ENCODE measurements around the gene CCZ1B.
"Not testable (repeated sequence)": the region's sequence is repeated elsewhere in the genome, so short reads cannot be mapped to it uniquely, and the experiment has no call there.

The CCZ1B gene

DNA sequence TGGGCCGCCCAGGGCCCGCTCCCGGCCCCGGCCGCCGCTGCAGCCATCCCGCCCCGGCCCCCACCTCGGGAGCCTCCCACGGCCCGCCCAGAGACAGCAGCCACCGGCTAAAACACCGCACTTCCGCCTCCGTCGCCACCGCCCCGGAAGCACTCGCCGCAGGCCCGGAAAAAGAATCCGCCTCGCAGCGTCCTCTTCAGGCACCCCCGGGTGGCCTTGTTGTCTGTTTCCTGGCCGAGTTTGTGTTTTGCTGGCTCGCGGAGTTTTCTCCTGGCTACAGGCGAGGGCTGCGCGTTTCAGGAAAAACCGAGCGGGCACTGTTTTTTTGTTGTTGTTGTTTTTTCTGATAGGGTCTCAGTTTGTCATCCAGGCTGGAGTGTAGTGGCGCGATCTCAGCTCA, at the start of gene CCZ1B:
Gene CCZ1B, minus strand, starts transcription at position 125 of the 400 bp plus-strand sequence. Its CDS starts 78 bp downstream, at position 47.
- DNase-seq (ENCODE audit: low spot score): peak; percentile 84

DNA sequence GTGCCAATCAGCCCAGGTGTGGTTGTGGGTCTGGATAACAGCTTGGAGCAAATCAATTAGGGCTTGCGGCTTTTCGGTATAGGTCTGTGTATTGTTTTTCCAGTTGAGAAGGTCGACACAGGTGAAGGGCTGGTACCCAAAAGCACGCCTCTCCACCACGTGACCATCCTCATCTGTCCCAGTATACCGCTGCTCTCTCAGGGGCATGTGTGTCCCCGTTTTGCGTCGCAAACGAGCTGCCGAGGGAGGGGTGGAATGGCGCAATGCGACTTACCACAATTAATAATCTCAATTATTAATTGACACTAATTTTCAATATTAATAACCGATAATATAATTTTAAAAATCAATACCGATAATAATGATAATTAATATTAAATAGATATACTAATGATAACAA, 48.9 kb upstream of the CCZ1B start:
- not testable (repeated sequence) for DNase-seq (ENCODE audit: low spot score)

DNA sequence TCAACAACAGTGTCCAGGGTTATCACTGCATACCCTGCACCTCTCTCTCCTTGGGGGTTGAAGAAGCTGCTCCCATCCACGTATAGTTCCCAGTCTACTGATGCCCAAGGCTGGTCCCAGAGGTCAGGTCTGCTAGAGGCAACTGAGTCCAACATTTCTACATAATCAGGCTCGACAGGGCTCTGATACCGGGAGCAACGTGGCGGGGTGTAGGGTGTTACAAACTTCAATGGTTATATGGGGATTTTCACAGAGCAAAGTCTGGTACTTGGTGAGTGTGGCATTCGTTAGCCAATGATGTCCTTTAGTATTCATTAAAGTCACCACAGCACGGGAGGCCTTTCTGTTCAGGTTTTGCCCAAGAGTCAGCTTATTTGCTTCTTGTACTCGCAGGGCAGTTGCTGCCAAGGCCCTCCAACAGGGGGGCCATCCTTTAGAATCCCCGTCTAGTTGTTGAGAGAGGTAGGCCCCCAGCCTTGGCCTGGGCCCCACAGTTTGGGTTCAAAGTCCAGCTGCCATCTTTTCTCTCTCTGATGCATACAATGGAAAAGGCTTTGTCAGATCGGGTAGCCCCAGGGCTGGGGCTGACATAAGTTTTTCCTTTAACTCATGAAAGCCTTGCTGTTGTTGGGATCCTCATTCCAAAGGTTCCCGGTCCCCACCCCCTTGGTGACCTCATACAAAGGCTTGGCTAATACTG, 46.3 kb upstream of the CCZ1B start:
- DNase-seq (ENCODE audit: low spot score): not testable (repeated sequence)

DNA sequence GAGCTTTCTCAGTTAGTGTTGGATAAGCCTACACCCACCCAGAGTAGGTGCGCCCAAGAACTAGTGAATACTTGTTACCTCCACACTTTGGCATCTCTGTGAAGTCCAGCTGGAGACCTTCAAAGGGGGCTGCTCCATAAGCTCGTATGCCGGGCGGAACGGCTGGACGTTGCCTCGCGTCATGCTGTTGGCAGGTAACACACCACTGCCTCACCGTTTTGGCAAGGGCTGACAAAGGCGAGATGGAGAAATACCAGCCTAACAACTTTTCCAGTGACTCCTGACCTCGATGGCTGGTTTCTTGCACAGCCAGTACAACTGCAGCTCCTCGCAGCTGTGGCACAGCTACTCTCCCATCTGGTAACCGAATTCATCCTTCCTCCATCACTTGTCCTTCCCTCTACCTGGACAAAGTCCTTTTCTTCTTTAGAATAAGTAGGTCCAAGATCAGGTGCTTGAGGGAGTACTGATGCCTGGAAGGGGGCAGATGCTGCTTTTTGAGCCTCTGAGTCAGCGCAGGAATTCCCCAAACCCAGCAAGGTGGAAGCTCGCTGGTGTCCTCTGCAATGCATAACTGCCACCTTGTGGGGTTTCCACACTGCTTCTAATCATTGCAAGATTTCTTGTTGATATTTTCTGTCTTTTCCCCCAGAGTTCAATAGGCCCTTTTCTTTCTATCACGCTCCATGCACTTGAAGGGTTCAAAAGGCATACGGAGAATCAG, 45.5 kb upstream of the CCZ1B start:
- DNase-seq (ENCODE audit: low spot score): not testable (repeated sequence)

DNA sequence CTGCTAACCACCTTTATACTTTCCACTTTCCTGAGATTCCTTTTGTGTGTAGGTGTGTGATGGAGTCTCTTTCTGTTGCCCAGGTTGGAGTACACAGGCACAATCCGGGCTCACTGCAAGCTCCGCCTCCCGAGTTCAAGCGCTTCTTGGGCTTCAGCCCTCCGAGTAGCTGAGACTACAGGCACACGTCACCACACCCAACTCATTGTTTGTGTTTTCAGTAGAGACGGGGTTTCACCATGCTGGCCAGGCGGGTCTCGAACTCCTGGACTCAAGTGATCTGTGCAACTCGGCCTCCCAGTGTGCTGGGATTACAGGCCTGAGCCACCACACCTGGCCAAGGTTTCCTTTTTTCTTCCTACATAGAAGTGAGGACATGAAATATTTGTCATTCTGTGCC, 38.7 kb upstream of the CCZ1B start:
- not testable (repeated sequence) for DNase-seq (ENCODE audit: low spot score)

DNA sequence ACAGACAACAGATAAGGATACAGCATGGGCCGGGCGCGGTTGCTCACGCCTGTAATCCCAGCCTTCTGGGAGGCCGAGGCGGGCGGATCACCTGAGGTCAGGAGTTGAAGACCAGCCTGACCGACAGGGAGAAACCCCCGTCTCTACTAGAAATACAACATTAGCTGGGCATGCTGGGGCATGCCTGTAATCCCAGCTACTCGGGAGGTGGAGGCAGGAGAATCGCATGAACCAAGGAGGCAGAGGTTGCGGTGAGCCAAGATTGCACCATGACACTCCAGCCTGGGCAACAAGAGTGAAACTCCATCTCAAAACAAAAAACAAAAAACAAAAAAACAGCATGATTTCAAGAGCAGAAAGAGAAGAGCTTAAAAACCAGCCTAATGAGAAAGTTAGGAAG, 38.1 kb upstream of the CCZ1B start:
- not testable (repeated sequence) for DNase-seq (ENCODE audit: low spot score)

DNA sequence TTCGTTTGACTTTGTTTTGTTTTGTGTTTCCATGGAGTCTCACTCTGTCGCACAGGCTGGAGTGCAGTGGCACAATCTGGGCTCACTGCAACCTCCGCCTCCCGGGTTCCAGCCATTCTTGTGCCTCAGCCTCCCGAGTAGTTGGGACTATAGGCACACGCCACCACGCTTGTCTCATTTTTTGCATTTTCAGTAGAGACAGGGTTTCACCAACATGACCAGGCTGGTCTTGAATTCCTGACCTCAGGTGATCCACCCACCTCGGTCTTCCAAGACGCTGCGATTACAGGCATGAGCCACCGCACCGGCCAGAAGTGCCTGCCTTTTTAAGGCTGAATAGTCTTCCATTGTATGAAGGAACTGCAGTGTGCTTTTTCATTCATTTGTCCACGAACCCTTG, 36.8 kb upstream of the CCZ1B start:
- not testable (repeated sequence) for DNase-seq (ENCODE audit: low spot score)

DNA sequence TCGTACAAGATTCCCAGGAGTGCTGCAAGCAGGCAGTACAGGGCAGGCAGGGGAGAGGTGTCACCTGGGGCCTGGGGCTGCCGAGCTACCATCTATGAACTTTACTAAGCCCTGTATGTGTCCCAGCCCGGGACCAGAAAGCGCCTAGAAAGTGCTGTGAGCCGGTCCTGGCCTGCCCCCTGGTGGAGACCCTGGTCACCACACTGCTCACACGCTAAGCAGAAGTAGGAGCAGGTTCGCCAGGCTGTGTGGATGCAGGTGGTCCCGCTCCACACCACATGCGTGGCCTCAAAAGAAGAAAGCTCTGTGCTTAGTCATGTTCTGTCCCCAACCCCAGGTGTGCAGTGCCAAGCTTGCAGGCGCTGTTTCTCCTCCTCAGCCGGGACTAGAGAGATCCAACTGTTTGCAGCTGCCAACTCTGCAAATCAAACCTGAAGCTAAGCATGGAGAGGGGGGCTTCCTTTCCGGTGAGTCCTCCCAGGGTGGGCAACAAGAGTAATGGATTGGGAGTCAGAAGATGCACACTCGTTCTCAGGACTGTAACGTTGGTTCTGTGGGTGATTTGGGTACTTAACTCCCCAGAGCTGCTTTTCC, 31.7 kb upstream of the CCZ1B start:
- peak; percentile 33 for DNase-seq (ENCODE audit: low spot score)

DNA sequence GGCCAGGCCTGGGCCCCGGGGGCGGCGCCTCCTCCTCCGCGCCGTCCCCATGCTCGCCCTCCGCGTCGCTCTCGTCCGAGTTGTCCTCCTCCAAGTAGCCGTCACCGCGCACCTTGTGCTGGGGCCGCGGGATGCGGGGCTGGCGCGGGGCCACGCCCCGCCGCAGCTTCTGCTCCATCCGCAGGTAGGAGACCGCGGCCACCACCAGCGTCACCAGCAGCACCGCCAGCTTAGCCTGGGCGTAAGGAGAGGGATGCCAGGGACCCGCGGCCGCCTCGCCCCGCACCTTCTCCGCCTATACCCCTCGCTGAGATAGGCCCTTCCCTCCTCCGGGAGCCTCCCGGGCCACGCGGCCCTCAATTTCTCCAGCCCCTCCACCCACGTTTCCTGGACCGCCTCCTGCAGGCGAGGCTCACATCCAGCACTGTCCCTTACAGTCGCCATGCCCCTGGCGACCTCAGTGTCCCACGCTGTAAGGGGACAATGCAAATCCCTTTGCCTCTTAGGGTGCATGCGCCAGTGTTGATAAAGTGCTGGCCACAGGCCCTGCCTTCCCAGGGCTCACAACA, 29.6 kb upstream of the CCZ1B start:
- not testable (repeated sequence) for DNase-seq (ENCODE audit: low spot score)

DNA sequence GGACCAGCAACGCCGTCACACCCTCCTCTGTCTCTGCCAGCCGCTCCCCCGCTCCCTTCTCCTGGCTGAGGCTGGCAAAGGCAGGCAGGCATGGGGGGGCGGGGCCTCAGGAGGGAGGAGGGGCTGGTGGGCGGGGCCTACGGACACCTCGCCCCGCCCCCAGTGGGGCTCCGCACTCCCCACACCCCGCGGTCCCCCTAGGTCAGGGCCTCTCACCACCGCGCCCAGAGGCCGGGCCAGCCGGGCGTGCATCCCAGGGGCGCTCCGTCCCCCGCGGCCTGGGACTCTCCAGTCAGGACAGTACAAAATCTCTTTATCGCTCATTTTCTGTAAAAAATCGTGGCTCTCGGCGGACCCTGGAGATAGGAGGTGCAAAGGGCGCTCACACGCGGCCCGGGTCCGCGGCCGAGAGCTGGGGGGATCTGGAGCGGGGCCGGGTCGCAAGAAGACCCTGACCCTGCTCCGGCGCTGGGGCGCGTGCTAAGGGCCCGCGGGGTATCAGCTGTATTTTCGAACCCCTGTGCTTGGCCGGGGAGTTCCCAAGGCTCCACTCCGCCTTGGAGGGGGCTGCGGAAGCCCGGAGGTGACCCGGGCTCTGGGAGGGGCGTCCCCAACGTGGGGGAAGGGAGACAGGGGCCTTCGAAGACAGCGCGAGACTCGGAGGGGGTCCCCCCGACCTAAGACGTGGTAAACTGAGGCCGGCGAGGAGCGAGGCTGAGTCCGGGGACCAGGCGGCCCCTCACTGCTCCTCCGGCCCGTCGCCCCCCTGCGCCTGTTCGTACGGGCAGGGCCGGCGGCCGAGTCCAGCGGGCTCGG, 28.9 kb upstream of the CCZ1B start:
- DNase-seq (ENCODE audit: low spot score): not testable (repeated sequence)

DNA sequence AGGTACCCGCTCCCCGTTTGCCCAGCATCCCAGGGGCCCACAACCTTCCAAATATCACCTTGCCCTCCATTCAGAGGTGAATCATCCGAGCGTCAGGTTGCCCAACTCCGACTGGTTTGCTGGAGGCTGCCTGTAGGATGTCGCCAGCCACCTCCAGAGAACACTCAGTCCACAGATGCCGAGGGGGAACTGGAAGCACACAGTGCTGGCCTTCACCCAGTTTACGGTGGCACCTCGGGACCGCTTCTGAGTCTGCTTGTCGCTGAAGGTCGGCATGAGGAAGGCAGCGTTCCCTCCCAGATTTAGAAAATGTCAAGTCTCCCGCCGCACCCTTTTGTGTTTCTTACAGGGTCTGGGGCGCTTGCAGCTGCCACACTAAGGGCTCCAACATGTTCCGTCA, 27.6 kb upstream of the CCZ1B start:
- DNase-seq (ENCODE audit: low spot score): not testable (repeated sequence)

DNA sequence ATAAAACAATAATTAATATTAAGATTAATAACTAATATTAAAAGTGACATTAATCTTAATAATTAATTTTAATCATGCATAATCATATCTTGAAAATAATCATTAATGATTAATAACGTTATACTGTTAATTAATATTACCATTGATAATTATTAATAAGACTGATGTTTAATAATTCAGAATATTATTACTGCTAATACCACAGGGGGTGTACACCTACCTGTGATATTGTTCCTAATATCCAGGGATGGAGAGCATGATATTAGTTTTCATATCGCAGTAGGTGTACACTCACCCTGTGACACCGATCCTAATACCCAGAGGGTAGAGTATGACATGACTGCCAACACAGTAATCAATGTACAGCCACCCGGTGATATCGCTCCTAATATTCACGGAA, 23.1 kb upstream of the CCZ1B start:
- not testable (repeated sequence) for DNase-seq (ENCODE audit: low spot score)

DNA sequence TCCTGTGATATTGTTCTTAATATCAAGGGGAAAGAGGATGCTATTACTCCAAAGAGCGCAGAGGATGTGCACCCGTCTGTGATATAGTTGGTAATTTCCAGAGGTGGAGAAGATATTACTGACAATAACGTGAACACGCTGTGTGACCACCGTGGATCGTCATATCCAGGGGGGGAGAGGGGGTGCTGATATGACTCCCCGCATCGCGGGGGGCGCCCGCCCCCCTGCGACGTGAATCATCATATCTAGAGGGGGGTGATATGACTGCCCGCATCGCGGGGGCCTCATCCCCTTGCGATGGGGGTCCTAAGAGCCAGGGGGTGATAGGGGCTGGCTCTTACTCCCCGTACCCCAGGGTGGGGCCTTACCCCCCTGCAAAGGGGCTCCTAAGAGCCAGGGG, 21.7 kb upstream of the CCZ1B start:
- not testable (repeated sequence) for DNase-seq (ENCODE audit: low spot score)

DNA sequence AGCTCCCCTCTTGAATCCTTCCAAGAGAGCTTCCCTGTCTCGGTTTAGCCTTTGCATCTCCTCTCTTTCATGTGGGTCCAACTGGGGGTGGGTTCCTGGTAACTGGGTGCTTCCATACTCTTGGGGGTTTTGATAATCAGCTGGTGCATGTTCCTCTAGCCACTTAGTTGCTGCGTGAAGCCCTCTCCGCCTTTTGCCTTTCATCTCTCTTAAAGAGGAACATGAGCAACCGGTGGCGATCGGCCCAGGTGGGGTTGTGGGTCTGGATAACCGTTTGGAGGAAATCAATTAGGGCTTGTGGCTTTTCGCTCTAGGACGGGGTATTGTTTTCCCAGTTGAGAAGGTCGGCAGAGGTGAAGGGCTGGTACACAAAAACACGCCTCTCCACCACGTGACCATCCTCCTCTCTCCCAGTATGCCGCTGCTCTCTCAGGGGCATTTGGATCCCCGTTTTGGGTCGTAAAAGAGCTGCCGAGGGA, 19.9 kb upstream of the CCZ1B start:
- not testable (repeated sequence) for DNase-seq (ENCODE audit: low spot score)

DNA sequence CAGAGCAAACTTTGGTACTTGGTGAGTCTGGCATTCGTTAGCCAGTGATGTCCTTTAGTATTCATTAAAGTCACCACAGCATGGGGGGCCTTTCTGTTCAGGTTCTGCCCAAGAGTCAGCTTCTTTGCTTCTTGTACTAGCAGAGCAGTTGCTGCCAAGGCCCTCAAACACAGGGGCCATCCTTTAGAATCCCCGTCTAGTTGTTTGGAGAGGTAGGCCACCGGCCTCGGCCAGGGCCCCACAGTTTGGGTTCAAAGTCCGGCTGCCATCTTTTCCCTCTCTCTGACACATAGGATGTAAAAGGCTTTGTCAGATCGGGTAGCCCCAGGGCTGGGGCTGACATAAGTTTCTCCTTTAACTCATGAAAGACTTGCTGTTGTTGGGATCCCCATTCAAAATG, 17.6 kb upstream of the CCZ1B start:
- not testable (repeated sequence) for DNase-seq (ENCODE audit: low spot score)

DNA sequence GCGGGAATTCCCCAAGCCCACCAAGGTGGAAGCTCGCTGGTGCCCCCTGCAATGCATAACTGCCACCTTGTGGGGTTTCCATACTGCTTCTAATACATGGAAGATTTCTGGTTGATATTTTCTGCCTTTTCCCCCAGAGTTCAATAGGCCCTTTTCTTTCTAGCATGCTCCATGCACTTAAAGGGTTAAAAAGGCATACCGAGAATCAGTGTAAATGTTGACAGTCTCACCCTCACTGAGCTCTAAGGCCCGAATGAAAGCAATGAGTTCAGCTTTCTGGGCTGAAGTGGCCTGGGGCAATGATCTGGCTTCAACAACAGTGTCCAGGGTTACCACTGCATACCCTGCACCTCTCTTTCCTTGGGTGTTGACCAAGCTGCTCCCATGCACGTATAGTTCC, 17.0 kb upstream of the CCZ1B start:
- DNase-seq (ENCODE audit: low spot score): not testable (repeated sequence)

DNA sequence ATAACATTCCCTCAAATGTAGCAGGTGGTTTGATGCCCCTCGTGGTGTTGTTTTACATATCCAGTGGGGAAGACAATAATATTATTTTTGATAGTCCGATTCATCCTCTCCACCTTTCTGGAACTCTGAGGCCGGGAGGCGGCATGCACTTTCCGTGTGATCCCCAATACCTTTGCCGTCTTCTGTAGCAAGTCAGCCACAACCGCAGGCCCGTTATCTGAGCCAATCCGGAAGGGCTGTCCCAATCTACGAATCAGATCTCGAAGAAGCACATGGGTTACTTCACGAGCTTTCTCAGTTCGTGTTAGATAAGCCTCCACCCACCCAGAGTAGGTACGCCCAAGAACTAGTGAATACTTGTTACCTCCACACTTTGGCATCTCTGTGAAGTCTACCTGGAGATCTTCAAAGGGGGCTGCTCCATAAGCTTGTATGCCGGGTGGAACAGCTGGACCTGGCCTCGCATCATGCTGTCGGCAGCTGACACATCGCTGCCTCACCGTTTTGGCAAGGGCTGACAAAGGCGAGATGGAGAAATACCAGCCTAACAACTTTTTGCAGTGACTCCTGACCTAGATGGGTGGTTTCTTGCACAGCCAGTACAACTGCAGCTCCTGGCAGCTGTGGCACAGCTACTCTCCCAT, 16.3 kb upstream of the CCZ1B start:
- peak; percentile 57 for DNase-seq (ENCODE audit: low spot score)

DNA sequence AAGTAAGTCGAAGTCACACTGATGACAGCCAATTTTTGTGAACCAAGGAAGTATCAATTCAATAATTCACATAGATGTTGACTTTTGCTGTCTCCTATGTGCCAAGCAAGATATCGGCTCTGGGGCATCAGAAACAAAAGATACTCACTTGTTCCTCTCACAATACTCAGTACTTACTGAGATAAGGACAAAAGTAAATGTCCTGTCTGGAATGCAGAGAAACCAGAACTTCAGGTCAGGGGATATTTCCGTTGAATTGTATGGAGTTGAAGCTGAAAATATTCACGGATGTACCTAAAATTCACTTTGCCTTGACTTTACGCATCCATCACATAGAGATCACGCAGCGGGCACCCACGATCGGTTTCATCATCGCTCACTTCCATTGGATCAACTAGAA, 11.0 kb upstream of the CCZ1B start:
- DNase-seq (ENCODE audit: low spot score): not testable (repeated sequence)

DNA sequence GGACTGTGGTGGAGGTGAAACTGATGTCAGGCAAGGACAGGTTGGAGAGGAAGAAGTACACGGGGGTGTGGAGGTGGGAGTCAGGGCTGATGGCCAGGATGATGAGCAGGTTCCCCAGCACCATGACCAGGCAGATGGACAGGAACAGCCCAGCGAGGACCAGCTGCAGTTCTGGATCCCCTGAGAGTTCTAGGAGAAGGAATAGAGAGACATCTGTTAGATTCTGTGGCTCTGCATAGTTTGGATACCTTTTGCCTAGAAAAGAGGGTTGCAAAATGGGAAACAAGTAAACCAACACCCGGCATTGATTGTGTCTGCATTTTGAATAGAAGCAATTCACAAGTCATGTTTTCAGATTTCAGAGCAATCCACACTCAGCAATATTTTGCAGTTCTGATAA, 9.4 kb upstream of the CCZ1B start:
- not testable (repeated sequence) for DNase-seq (ENCODE audit: low spot score)

DNA sequence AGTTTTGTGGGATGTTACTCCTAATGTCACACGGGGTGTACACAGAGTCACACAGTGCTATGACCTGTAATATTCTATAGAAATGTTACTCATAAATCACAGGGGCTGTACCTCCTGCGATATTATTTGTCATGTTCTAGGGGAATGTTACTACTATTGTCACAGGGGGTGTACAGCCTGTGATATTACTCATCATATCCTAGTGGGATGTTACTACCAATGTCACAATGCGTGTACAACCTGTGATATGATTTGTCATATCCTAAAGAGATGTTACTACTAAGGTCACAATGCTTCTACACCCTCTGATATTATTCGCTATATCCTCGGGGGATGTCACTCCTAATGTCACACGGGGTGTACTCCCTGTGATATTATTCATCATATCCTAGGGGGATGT, 7.6 kb upstream of the CCZ1B start:
- no peak for DNase-seq (ENCODE audit: low spot score)

DNA sequence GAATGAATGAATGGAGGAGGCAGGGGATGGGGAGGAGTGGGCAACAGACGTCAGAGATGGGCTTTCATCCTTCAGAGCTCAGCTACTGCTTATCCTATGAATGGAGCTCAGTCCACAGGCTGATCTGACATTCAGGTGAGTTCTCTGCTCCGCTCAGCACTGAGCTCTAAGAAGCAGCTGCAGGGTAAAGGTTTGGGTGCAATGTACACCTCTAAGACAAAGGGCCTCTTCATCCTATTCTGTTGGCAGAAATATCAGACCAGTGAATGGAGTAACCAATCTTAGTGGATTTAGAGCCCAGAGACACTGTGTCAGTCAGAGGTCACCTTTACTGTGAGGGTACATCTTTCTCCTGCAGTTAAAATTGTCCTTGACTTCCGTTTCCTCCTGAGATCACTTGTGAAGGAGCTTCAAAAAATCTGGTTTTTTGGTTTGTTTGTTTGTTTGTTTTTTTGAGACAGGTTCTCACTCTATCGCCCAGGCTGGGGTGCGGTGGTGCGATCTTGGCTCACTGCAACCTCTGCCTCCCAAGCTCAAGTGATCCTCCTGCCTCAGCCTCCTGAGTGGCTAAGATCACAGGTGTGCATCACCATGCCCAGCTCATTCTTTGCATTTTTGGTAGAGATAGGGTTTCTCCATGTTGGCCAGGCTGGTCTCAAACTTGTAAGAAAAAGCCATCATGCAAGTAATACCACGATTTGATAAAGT, 5.1 kb upstream of the CCZ1B start:
- DNase-seq (ENCODE audit: low spot score): no peak
